Gastroesophageal sphincter (tissue), 4 donors: Measurements from ENCODE around the gene DBP. TPM values are rescaled to one million over a fixed set of nuclear protein-coding genes. Genes with fewer than 3 reads are reported as not detected.
"Not testable (repeated sequence)": the region's sequence is repeated elsewhere in the genome, so short reads cannot be mapped to it uniquely, and the experiment has no call there.

Experiments
- ATAC-seq: fragments of 150-250 bp; one replicate; pipeline ENCODE4 v1.9.1; 2016; ENCODE audit warnings: mild to moderate bottlenecking, moderate library complexity
- H3K27ac ChIP-seq, 4 donors: fragments of 200-600 bp; sonication (generic) in 3 of 4; 1 replicate in 3 of 4; 2 replicates in 1 of 4; pipeline ENCODE4 v1.5.1; 2016 to 2019
- H3K27me3 ChIP-seq: fragments of 200-600 bp; sonication (generic); one replicate; pipeline ENCODE4 v1.5.1; 2019
- H3K36me3 ChIP-seq, 2 donors: fragments of 200-600 bp; sonication (generic); one replicate each; pipeline ENCODE4 v1.5.1; 2019; ENCODE audit warnings: control low read depth in 1 of 2
- H3K4me1 ChIP-seq, 3 donors: fragments of 200-600 bp; sonication (generic); 1 replicate in 2 of 3; 2 replicates in 1 of 3; pipeline ENCODE4 v1.5.1; 2016 to 2019; ENCODE audit warnings: control low read depth in 2 of 3
- H3K4me3 ChIP-seq, 2 donors: fragments of 200-600 bp; sonication (generic); one replicate each; pipeline ENCODE4 v1.5.1; 2019; ENCODE audit warnings: mild to moderate bottlenecking in 1 of 2, moderate library complexity in 1 of 2
- H3K9me3 ChIP-seq, 3 donors: fragments of 200-600 bp; sonication (generic); one replicate each; pipeline ENCODE4 v1.5.1; 2017 to 2019; ENCODE audit warnings: control low read depth in 2 of 3
- EP300 ChIP-seq: sonication (generic); formaldehyde crosslinking; IDR thresholded peaks from one replicate; pipeline ENCODE4 v1.6.1; 2017; ENCODE audit warnings: antibody characterized with exemption, mild to moderate bottlenecking
- POLR2A ChIP-seq, 2 donors: fragments of 450-650 bp; IDR thresholded peaks; one replicate each; pipeline ENCODE4 v1.6.1; 2017; ENCODE audit warnings: antibody characterized with exemption in 2 of 2, mild to moderate bottlenecking in 2 of 2, moderate library complexity in 1 of 2
- POLR2AphosphoS5 ChIP-seq: sonication (generic); formaldehyde crosslinking; IDR thresholded peaks from one replicate; pipeline ENCODE4 v1.6.1; 2017; ENCODE audit warnings: antibody characterized with exemption
- WGBS, 2 donors: methylation state at CpG; one replicate each; pipeline ENCODE4 v1.1.5; 2018; ENCODE audit warnings: low coverage in 1 of 2; 5-methylcytosine and 5-hydroxymethylcytosine counted together
- total RNA-seq, 4 donors: library from RNA; depleted of rRNA; stranded (reverse); fragments of >200 nt; gene quantifications; one replicate each; pipeline ENCODE4 v1.1.0, GENCODE V29; 2016
- TF ChIP-seq, protein P1 (sequence below), 4 experiments: fragments of 200-600 bp in 2 of 4; fragments of 450-650 bp in 2 of 4; sonication (generic) in 1 of 4; IDR thresholded peaks; one replicate each; pipeline ENCODE4 v1.5.1; 2017 to 2019; ENCODE audit warnings: antibody characterized with exemption in 4 of 4, mild to moderate bottlenecking in 2 of 4, moderate library complexity in 2 of 4

DBP gene
- total RNA-seq, 4 donors from 2014 or later: 2.9 to 16.8 (median 8.9) TPM

DNA sequence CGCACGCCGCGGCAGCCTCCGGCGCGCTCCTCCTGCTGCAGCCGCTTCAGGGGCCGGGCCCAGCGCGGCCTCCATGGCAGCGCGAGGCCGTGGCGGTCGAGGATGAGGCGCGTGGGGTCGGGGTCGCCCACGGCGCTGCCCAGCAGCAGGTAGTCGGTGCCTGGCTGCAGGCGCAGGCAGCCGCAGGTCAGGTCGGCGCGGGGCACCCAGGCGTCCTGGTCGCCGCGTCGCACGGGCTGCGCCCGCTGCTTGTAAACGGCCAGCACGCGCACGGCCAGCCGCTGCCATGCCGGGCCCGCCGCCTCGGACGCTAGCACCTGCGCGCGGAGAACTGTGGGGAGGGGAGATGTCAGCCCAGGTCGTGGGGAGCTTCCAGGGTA is 24.5 kb upstream of the DBP start:
- no peaks in the 10 kb centered on the region for H3K36me3 ChIP-seq
- TF ChIP-seq POLR2A (IDR thresholded peaks at IDR 0.05) (no peak), POLR2AphosphoS5 (no peak), EP300 (no peak)
- TF ChIP-seq, protein P1, sequence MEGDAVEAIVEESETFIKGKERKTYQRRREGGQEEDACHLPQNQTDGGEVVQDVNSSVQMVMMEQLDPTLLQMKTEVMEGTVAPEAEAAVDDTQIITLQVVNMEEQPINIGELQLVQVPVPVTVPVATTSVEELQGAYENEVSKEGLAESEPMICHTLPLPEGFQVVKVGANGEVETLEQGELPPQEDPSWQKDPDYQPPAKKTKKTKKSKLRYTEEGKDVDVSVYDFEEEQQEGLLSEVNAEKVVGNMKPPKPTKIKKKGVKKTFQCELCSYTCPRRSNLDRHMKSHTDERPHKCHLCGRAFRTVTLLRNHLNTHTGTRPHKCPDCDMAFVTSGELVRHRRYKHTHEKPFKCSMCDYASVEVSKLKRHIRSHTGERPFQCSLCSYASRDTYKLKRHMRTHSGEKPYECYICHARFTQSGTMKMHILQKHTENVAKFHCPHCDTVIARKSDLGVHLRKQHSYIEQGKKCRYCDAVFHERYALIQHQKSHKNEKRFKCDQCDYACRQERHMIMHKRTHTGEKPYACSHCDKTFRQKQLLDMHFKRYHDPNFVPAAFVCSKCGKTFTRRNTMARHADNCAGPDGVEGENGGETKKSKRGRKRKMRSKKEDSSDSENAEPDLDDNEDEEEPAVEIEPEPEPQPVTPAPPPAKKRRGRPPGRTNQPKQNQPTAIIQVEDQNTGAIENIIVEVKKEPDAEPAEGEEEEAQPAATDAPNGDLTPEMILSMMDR (IDR thresholded peaks at IDR 0.05): no peak
- H3K27me3 ChIP-seq: no peaks in the 10 kb centered on the region
- H3K4me1 ChIP-seq: peaks cover 0 to 12% (median 0%) of the 10 kb centered on the region in 3 donors
- no peaks in the 10 kb centered on the region for H3K9me3 ChIP-seq
- no peak overlapping the region for H3K27ac ChIP-seq
- 100% methylated on average over 3 of the region's 50 CpGs; no CpG with 5 or more reads in 1 of the 2 donors for WGBS, 2 donors
- H3K4me3 ChIP-seq: no peak overlapping the region
- ATAC-seq: no peak

DNA sequence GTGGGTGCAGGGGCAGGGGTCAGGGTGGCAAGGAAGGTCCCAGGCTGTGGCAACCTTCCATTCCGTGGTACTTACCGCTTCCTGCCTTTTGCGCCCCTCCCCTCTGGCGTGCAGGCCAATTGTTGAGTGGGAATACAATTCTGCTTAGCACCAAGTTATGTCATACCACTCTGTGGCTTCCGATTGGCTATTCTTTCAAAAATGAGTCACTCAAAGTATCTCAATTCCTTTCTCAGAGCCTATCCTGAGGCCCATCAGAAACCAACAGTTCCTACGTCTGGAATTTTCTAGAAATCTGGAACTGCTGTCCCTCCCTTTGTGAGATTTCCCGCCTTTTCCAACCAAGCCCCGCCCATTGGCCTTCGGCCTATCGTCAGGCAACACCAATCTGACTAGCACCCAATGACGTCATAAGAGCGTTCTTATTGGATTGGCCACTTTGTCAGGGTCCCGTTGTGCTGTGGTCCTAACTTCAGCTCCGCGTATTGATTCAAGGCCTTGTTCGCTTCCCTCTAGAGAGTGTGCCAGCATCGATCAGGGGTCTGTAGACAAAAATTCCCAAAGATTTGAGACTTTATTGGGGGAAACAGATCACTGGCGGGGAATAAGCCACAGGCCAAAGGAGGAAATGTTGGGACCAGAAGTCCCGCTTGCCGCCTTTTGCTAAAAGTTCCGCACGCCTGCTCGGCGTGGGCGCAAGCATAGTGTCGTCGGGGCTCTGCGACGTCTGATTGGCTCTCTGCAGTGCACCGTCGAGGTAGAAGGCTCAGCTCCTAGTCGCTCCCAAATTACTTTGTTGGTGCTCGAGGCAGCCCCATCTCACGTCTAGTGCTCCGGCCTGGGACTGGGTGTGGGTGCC is 23.9 kb upstream of the DBP start:
- TF ChIP-seq POLR2AphosphoS5 (no peak), POLR2A (IDR thresholded peaks at IDR 0.05) (no peak), EP300 (no peak)
- TF ChIP-seq, protein P1 (IDR thresholded peaks at IDR 0.05): no peak
- ATAC-seq: peak; percentile 93
- no peak overlapping the region for H3K4me3 ChIP-seq

DNA sequence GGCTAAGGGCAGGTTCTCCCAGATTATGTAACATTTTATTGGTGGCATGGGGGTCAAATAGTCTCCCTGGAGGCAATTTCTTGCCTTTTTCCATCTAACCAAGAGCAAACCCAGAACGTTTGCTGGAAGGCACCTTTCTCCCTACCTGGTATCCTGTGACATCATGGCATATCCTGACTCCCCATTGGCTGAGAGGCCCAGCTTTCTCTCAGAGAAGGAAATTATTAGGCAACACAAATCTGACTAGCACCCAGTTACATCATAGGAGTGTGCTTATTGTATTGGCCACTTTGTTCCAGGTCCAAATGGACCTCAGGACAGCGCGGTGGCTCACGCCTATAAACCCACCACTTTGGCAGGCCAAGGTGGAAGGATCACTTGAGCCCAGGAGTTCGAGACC is 22.6 kb upstream of the DBP start:
- TF ChIP-seq POLR2AphosphoS5 (no peak), EP300 (no peak), POLR2A (IDR thresholded peaks at IDR 0.05) (no peak)
- TF ChIP-seq, protein P1 (IDR thresholded peaks at IDR 0.05): no peak
- H3K4me3 ChIP-seq: no peak overlapping the region
- H3K27me3 ChIP-seq: no peaks in the 10 kb centered on the region
- H3K27ac ChIP-seq: no peak overlapping the region
- 0 to 25% methylated on average over 1 of the region's 5 CpGs for WGBS, 2 donors
- H3K4me1 ChIP-seq: peaks cover 0 to 12% (median 0%) of the 10 kb centered on the region in 3 donors
- no peaks in the 10 kb centered on the region for H3K36me3 ChIP-seq
- ATAC-seq: no peak
- H3K9me3 ChIP-seq: no peaks in the 10 kb centered on the region

More for the DNA sequence above, 23.9 kb upstream of the DBP start:
- 16 to 51% methylated on average over 15 to 21 of the region's 35 CpGs for WGBS, 2 donors
- H3K27ac ChIP-seq: peak overlapping the region in 3 of 4 donors; percentile 6 to 61 (median 54)
- no peaks in the 10 kb centered on the region for H3K36me3 ChIP-seq
- no peaks in the 10 kb centered on the region for H3K9me3 ChIP-seq
- H3K4me1 ChIP-seq: peaks cover 0 to 12% (median 0%) of the 10 kb centered on the region in 3 donors
- no peaks in the 10 kb centered on the region for H3K27me3 ChIP-seq

GRCh38 chr19:48658483-48658882 is 21.3 kb upstream of the DBP start:
- peaks cover 0 to 12% (median 0%) of the 10 kb centered on the region in 3 donors for H3K4me1 ChIP-seq
- H3K4me3 ChIP-seq: no peak overlapping the region
- ATAC-seq: no peak
- no peaks in the 10 kb centered on the region for H3K27me3 ChIP-seq
- no peak for TF ChIP-seq POLR2AphosphoS5
- TF ChIP-seq, protein P1 (IDR thresholded peaks at IDR 0.05): no peak
- no peaks in the 10 kb centered on the region for H3K9me3 ChIP-seq
- no peaks in the 10 kb centered on the region for H3K36me3 ChIP-seq
- WGBS, 2 donors: 90 to 91% methylated on average over 5 to 6 of the region's 6 CpGs
- no peak overlapping the region for H3K27ac ChIP-seq

DNA sequence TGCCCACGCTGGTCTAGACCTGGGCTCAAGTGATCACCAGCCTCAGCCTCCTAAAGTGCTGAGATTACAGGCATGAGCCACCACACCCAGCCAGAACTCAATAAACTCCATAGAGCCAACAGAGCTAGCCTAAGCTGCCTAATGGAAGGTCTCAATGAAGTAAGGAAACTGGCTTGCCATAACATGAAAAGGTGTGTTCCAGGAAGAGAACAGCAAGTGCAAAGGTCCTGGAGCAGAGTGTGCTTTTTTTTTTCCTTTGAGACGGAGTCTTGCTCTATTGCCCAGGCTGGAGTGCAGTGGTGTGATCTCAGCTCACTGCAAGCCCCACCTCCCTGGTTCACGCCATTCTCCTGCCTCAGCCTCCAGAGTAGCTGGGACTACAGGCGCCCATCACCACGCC is 20.6 kb upstream of the DBP start:
- H3K27ac ChIP-seq, ATAC-seq: not testable (repeated sequence)
- 80 to 95% methylated on average over 1 to 2 of the region's 5 CpGs for WGBS, 2 donors

More for the DNA sequence above, 20.6 kb upstream of the DBP start:
- not testable (repeated sequence) for H3K27me3 ChIP-seq, H3K9me3 ChIP-seq, H3K36me3 ChIP-seq, H3K4me3 ChIP-seq
- H3K4me1 ChIP-seq: peaks cover 0 to 12% (median 0%) of the 10 kb centered on the region in 3 donors
